HL-60 (cell line): ENCODE results near the gene STARD3NL.

Source experiments
- POLR2AphosphoS5 ChIP-seq: IDR thresholded peaks from 2 replicates; pipeline ENCODE4 v1.6.1; 2012; ENCODE audit warnings: low read depth
- SPI1 ChIP-seq: IDR thresholded peaks from 2 replicates; pipeline ENCODE4 v1.6.1; 2012; ENCODE audit warnings: low read depth, mild to moderate bottlenecking, borderline replicate concordance
- TF ChIP-seq, protein P1 (sequence below): IDR thresholded peaks from one replicate; pipeline ENCODE4 v1.5.1; 2011; ENCODE audit warnings: low read length, control low read depth, inconsistent platforms; ENCODE audit not compliant: insufficient read depth
- TF ChIP-seq, protein P2 (sequence below): IDR thresholded peaks from 2 replicates; pipeline ENCODE4 v1.6.1; 2012; ENCODE audit warnings: low read depth; ENCODE audit not compliant: insufficient replicate concordance

DNA sequence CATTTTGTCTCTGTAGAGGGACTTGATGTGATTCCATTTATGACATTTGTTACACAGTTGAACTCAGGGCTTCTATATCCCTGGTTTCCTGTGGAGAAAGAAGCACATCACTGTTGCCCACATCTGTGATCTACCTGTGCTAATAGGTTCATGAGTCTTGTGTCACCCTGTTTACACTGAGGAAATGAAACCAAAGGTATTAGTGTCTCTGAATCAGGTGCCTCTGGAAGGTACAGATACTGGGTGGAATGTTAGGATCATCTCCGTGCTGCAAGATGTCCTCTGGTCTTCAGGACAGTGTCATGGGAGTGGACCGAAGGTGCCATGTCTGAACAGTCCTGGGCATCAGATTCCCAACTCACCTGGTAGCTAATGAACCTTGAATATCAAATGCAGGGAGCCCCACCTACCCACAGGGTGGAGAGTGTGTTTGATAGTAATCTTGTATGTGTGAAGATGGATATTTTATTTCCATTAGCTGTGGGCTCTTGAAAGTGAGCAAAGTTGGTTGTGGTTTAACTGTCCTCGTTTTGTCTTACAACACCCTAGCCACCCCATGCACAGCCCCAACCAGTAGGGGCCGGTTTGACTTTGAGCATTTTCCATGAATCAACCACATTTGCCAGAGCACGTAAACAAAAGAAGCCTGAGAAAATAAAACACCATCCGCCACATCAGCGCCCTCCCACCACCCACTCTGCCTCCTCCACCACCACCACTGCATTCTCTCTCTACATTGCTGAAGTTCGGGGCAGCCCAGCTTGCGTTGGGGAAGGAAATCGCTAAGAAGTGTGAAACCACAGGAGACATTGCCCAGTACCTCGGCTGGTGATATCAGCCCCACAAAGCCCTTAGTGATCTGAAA is 54.7 kb downstream of the STARD3NL start:
- TF ChIP-seq POLR2AphosphoS5 (peak; percentile 94), SPI1 (no peak; the same call in 1 of the 2 replicates)
- TF ChIP-seq, protein P1, sequence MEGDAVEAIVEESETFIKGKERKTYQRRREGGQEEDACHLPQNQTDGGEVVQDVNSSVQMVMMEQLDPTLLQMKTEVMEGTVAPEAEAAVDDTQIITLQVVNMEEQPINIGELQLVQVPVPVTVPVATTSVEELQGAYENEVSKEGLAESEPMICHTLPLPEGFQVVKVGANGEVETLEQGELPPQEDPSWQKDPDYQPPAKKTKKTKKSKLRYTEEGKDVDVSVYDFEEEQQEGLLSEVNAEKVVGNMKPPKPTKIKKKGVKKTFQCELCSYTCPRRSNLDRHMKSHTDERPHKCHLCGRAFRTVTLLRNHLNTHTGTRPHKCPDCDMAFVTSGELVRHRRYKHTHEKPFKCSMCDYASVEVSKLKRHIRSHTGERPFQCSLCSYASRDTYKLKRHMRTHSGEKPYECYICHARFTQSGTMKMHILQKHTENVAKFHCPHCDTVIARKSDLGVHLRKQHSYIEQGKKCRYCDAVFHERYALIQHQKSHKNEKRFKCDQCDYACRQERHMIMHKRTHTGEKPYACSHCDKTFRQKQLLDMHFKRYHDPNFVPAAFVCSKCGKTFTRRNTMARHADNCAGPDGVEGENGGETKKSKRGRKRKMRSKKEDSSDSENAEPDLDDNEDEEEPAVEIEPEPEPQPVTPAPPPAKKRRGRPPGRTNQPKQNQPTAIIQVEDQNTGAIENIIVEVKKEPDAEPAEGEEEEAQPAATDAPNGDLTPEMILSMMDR, result no peak
- TF ChIP-seq, protein P2, sequence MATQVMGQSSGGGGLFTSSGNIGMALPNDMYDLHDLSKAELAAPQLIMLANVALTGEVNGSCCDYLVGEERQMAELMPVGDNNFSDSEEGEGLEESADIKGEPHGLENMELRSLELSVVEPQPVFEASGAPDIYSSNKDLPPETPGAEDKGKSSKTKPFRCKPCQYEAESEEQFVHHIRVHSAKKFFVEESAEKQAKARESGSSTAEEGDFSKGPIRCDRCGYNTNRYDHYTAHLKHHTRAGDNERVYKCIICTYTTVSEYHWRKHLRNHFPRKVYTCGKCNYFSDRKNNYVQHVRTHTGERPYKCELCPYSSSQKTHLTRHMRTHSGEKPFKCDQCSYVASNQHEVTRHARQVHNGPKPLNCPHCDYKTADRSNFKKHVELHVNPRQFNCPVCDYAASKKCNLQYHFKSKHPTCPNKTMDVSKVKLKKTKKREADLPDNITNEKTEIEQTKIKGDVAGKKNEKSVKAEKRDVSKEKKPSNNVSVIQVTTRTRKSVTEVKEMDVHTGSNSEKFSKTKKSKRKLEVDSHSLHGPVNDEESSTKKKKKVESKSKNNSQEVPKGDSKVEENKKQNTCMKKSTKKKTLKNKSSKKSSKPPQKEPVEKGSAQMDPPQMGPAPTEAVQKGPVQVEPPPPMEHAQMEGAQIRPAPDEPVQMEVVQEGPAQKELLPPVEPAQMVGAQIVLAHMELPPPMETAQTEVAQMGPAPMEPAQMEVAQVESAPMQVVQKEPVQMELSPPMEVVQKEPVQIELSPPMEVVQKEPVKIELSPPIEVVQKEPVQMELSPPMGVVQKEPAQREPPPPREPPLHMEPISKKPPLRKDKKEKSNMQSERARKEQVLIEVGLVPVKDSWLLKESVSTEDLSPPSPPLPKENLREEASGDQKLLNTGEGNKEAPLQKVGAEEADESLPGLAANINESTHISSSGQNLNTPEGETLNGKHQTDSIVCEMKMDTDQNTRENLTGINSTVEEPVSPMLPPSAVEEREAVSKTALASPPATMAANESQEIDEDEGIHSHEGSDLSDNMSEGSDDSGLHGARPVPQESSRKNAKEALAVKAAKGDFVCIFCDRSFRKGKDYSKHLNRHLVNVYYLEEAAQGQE, result no peak
